HuH-7 (cell line): Measurements from ENCODE around the gene ITPR3.

Experiments
- DNase-seq: peaks from one replicate; pipeline ENCODE4 v3.0.0; 2011; ENCODE audit warnings: low spot score

Gene ITPR3

GRCh38 chr6:33700391-33701050 is 79.4 kb downstream of the ITPR3 start:
- DNase-seq = peak; percentile 60

GRCh38 chr6:33702345-33702977 is 81.3 kb downstream of the ITPR3 start:
- DNase-seq = peak; percentile 60

DNA sequence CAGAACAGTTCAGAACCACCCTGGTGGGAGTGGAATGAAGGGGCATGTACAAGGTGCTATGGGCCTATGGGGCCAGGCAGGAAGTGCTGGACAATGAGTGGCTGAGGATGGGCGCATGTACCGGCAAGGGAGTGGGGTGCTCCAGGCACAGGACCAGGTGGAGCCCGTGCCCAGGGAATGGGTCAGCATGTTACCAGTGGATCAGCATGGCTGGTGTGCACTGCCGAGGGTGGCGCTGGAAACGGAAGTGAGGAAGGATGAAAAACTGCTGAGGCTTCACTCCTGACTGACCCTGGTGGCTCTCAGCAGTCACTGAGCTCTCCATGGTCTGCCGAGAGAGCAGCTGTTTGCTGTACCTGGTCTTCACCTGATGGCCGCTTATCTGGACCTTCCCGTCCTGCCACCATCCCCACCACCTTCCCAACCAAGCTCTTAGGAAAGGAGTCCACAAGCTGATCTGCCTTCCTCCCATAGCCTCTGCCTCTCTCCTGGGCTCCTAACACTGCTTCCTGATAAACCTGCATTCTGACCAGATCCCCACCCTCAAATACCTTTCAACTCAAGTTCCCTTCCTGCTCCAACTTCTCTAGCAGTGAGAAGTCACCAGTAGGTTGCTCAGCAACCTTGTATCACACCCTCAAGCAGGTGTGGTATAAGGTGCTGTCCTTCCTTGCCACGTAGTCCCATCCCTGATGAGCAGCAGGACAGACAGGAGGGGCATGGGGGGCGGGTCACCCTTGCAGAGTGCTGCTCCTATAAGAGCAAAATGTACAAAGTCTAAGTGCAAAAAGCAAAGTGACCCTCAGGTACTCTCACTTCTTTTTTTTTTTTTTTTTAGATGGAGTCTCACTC is 83.3 kb downstream of the ITPR3 start:
- no peak for DNase-seq

GRCh38 chr6:33705268-33705885 is 84.3 kb downstream of the ITPR3 start:
- no peak for DNase-seq

GRCh38 chr6:33705955-33706725 is 85.0 kb downstream of the ITPR3 start:
- DNase-seq = no peak

GRCh38 chr6:33707771-33708170 is 86.6 kb downstream of the ITPR3 start:
- DNase-seq = no peak

- no peak for DNase-seq
Measured at GRCh38 chr6:33708516-33709204, 87.5 kb downstream of the ITPR3 start.

DNA sequence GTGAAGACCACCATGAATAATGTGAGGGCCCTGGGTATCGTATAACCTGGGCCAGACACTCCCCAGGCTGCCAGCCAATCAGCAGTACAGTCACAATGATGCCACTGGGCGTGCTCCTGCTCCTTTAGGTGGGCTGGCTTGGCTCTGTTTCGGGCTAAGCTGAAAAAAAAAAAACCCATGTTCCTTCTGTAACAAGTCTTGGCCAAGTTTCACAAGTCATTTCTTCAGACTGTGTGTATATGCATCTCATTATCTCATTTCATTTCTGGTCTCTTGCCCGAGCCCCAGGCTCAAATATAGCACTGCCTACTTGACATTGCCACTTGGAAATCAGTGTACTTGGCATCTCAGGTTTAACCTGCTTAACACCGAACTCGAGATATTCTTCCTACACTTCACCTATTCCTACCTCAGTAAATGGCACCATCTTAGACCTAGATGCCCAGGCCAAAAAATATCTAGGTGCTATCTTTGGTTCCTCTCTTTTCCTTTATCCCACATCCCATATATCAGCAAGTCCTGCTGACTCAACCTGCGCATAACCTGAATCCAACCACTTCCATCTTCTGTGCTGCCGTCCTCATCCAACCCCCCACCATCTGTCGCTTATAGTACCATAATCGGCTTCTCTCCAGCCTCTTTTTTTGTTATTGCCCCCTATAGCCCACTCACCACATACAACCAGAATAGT is 88.6 kb downstream of the ITPR3 start:
- DNase-seq = no peak

DNA sequence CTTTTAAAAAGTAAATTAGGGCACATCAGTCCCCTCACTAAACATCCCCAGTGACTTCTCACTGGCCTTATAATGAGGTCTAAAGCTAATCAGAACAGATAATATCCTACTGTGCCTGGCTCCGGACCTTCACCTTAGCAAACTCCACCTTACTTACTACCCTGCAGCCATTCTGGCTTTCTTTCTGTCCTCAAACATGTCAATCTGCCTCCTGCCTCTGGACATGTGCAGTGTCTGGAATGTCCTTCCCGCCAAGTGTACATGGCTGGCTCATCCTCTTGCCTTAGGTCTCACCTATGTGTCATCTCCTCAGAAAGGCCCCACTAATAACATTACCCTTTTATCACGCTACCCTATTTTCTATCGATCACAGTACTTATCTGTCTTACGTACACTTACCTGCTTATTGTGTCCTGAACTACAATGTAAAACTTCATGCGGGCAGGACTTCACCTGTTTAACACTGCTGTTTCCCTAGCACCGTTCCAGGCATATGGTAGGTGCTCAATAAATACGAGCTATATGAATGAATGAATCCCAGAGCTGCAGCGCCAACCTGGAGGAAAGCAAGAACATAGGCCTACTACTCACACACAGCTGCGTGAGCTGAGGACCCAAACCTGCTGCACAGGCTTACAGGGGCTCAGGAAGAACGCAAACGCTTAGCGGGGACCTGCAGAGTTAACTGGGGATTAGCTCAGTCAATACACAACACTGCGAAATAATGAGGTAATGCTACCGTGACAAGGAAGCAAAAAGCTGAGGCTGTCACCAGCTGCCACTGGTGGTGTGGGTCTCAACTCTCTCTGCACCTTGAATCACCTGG is 89.4 kb downstream of the ITPR3 start:
- DNase-seq = no peak

DNA sequence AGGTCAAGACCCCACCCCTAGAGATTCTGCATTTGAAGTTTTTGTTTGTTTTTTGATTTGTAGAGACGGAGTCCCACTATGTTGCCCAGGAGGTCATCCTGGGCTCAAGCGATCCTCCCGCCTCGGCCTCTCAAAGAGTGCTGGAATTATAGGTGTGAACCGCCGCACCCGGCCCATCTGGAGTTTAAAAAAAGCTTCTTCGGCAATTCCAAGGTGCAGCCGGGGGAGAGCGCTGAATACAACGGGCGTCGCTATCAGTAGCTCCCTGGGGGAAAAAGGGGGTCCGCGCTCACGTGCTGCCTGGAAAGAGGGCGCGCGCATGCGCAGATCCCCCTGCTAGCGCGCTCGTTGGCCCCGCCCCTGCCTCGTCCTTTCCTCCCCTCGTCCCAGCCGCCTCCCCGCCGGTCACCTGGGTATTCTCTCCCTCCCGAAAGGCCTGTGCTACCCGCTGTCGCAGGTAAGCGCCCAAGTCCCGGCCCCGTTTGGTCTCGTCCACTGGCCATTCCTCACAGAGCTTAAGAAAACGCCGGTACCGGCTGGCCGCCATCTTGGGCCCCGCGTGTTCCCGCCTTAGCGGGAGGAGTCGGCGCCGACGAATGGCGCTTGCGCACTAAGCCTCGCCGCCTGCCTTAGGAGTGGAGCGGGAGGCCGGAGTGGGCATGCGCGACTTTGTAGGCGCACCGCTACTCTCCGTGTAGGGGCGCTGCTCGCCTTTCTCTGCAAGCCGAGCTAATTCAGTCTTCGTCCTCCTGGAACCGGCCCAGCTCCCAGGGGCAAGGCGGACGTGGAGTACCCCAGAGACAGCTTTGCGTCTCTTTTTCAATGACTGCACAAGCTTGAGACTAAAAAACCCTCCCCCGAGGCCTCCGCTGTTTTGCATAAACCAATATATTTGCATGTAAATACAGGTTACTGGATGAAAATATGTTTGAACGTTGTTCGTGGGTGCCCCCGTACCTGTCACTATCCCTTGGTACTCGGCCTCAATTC is 90.3 kb downstream of the ITPR3 start, which contains the start of gene UQCC2:
Gene UQCC2, minus strand, starts transcription at position 561 of the 990 bp plus-strand sequence. Its CDS starts 14 bp downstream, at position 547.
- peak; percentile 88 for DNase-seq

DNA sequence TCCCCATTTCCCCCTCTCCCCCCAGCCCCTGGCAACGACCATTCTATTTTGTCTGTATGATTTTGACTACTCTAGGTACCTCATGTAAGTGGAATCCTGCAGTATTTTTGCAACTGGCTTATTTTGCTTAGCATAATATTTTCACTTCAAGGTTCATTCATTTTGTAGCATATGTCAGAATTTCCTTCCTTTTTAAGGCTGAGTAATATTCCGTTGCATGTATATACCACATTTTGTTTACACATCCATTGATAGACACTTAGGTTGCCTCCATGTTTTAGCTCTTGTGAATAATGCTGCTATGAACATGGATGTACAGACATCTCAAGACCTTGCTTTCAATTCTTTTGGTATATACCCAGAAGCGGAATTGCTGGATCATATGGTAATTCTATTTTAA is 91.8 kb downstream of the ITPR3 start:
- DNase-seq = no peak

GRCh38 chr6:33713786-33714185 is 92.7 kb downstream of the ITPR3 start:
- no peak for DNase-seq

- no peak for DNase-seq
Measured at GRCh38 chr6:33714385-33715040, 93.4 kb downstream of the ITPR3 start.

DNA sequence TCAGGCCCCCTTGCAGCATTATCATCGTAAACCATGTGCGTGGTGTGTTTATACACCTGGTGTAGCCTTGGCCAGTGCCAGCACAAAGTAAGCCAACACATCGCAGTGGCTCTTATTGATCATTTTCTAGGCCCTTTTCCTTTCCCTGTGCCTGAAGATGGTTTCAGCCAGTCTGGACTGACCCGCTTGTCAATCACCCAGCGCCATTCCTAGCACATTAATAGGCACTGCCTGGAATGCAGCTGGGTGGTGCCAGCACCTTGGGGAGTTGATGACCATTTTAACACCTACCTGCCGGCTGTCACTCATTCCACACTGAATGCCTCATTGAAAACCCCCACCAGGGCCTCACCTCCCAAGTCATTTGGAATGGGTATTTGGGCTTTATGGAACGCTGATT is 95.3 kb downstream of the ITPR3 start:
- no peak for DNase-seq

GRCh38 chr6:33716890-33717632 is 95.9 kb downstream of the ITPR3 start:
- DNase-seq = no peak

DNA sequence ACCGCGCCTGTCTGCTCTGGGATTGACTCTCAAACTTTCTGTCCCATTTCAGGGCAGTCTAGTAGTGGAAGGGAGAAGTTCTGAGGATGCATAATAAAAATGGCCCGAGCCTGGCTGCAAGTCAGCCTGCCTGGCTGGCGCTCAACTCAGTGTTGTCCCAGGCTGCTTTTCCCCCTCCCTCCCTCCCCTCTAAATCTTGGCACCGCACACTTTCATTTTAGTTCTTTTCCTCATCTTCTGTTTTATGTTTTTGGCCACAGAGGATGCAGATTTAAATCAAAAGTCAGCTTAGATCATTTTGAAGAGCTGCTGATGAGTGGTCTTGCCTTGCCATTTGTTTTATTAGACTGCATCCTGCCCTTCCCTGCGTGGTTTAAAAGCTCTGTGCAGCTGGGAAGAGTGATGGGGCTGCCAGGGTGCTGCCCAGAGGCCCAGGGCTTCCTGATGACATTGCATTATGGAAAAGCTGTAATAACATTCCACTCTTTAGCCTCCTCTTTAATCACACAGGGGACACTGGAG is 96.9 kb downstream of the ITPR3 start:
- DNase-seq = no peak

DNA sequence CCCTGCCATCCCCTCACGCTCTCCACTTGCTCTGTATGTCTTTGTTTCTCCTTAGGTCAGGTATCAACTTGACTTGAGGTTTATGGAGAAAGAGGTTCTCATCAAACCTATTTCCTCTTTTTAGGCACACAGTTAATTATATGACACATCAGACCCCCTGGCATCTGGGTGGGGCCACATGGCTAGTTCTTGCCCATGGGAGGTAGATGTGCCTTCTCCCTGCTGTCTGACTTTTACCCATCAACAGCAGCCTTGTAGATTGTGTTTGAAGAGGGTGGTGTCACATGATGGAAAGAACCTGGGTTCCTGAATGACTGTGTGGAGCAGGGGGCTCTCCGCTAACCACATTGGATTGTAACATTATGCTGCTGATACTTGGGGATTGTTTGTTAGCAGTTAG is 97.6 kb downstream of the ITPR3 start:
- no peak for DNase-seq
